Neural cell (in vitro differentiated cells): ENCODE measurements around the gene MIER1. TPM values are rescaled to one million over a fixed set of nuclear protein-coding genes. Genes with fewer than 3 reads are reported as not detected.

Experiments used
- H2AFZ ChIP-seq: fragments of 200-600, 300-800 bp; sonication (generic), shearing (Covaris generic); 2 replicates; pipeline ENCODE4 v1.6.0; 2014; ENCODE audit warnings: low read depth, mild to moderate bottlenecking, antibody characterized with exemption, low read length, moderate library complexity
- H3F3A ChIP-seq: fragments of 200-600 bp; shearing (Covaris generic); 2 replicates; pipeline ENCODE4 v1.6.1; 2016; ENCODE audit warnings: mild to moderate bottlenecking, moderate library complexity, mixed read lengths, antibody characterized with exemption, low read length; ENCODE audit not compliant: insufficient read depth, poor library complexity, severe bottlenecking
- H3K27ac ChIP-seq: fragments of 200-600, 300-800 bp; sonication (generic), shearing (Covaris generic); 2 replicates; pipeline ENCODE4 v1.5.1; 2014; ENCODE audit warnings: mild to moderate bottlenecking, low read length, moderate library complexity
- H3K27me3 ChIP-seq: fragments of 300-800, 200-600 bp; sonication (generic), shearing (Covaris generic); 2 replicates; pipeline ENCODE4 v1.6.0; 2014; ENCODE audit warnings: mild to moderate bottlenecking, low read depth, low read length, moderate library complexity; ENCODE audit not compliant: insufficient read depth
- H3K36me3 ChIP-seq: fragments of 300-800, 200-600 bp; sonication (generic), shearing (Covaris generic); 2 replicates; pipeline ENCODE4 v1.5.1; 2014; ENCODE audit warnings: mild to moderate bottlenecking, antibody characterized with exemption, low read length, moderate library complexity; ENCODE audit not compliant: insufficient read depth
- H3K4me2 ChIP-seq: fragments of 300-800, 200-600 bp; sonication (generic), shearing (Covaris generic); 2 replicates; pipeline ENCODE4 v1.6.0; 2014; ENCODE audit warnings: mild to moderate bottlenecking, low read length
- H3K4me3 ChIP-seq: fragments of 300-800, 200-600 bp; sonication (generic), shearing (Covaris generic); 2 replicates; pipeline ENCODE4 v1.5.1; 2014; ENCODE audit warnings: mild to moderate bottlenecking, low read length, moderate library complexity
- H3K79me2 ChIP-seq: fragments of 200-600 bp; shearing (Covaris generic); replicated peaks from 2 replicates; pipeline ENCODE4 v1.6.0; 2014; ENCODE audit warnings: mild to moderate bottlenecking, low read length, moderate library complexity; ENCODE audit not compliant: insufficient read depth
- H3K9ac ChIP-seq: fragments of 300-800, 200-600 bp; sonication (generic), shearing (Covaris generic); 2 replicates; pipeline ENCODE4 v1.6.1; 2016; ENCODE audit warnings: mild to moderate bottlenecking, low read length, mixed read lengths
- H3K9me2 ChIP-seq: fragments of 200-600 bp; shearing (Covaris generic); 2 replicates; pipeline ENCODE4 v1.6.1; 2016; ENCODE audit warnings: mild to moderate bottlenecking, low read length, mixed read lengths; ENCODE audit not compliant: insufficient read depth
- H3K9me3 ChIP-seq: fragments of 200-600, 300-800 bp; sonication (generic), shearing (Covaris generic); 2 replicates; pipeline ENCODE4 v1.6.1; 2016; ENCODE audit warnings: mild to moderate bottlenecking, mixed run types, low read length, moderate library complexity, mixed read lengths
- H4K20me1 ChIP-seq: fragments of 200-600 bp; shearing (Covaris generic); 2 replicates; pipeline ENCODE4 v1.6.1; 2016; ENCODE audit warnings: mild to moderate bottlenecking, mixed run types; ENCODE audit not compliant: insufficient read depth
- CTCF ChIP-seq: fragments of 450-650 bp; IDR thresholded peaks from 2 replicates; pipeline ENCODE4 v1.5.1; 2014; ENCODE audit warnings: antibody characterized with exemption, mild to moderate bottlenecking, moderate library complexity; ENCODE audit not compliant: poor library complexity, severe bottlenecking
- EP300 ChIP-seq: fragments of 450-650 bp; conservative IDR thresholded peaks from 2 replicates; pipeline ENCODE4 v1.6.1; 2014; ENCODE audit warnings: antibody characterized with exemption, mild to moderate bottlenecking, moderate library complexity; ENCODE audit not compliant: poor library complexity, severe bottlenecking
- EZH2 ChIP-seq: fragments of 200-600, 300-800 bp; shearing (Covaris generic), sonication (generic); IDR thresholded peaks from 2 replicates; pipeline ENCODE4 v1.6.1; 2014; ENCODE audit warnings: antibody characterized with exemption, low read length, borderline replicate concordance, mild to moderate bottlenecking; ENCODE audit not compliant: insufficient read depth, poor library complexity, severe bottlenecking
- MXI1 ChIP-seq: fragments of 450-650 bp; conservative IDR thresholded peaks from 2 replicates; pipeline ENCODE4 v1.6.1; 2014; ENCODE audit warnings: antibody characterized with exemption, mild to moderate bottlenecking; ENCODE audit not compliant: poor library complexity, severe bottlenecking
- POLR2AphosphoS5 ChIP-seq: IDR thresholded peaks from 2 replicates; pipeline ENCODE4 v1.6.1; 2012
- RAD21 ChIP-seq: fragments of 450-650 bp; conservative IDR thresholded peaks from 2 replicates; pipeline ENCODE4 v1.6.1; 2014; ENCODE audit warnings: antibody characterized with exemption, mild to moderate bottlenecking, moderate library complexity
- REST ChIP-seq: IDR thresholded peaks from 2 replicates; pipeline ENCODE4 v1.6.1; 2012; ENCODE audit warnings: borderline replicate concordance
- SMC3 ChIP-seq: fragments of 450-650 bp; conservative IDR thresholded peaks from 2 replicates; pipeline ENCODE4 v1.6.1; 2014; ENCODE audit warnings: antibody characterized with exemption, mild to moderate bottlenecking, moderate library complexity; ENCODE audit not compliant: poor library complexity
- TAF1 ChIP-seq: IDR thresholded peaks from 2 replicates; pipeline ENCODE4 v1.6.1; 2012; ENCODE audit warnings: low read depth
- polyA plus RNA-seq: library from polyadenylated mRNA; depleted of rRNA; stranded (reverse); fragments of >200 nt; gene quantifications from 2 replicates; pipeline ENCODE4 v1.2.3, GENCODE V29; 2014

Gene MIER1
- polyA plus RNA-seq, 1 donor from 2014 or later = 16.1 TPM

- no peak overlapping the region for H3K27ac ChIP-seq
- no peaks in the 10 kb centered on the region for H4K20me1 ChIP-seq
- H3K27me3 ChIP-seq = no peaks in the 10 kb centered on the region
- H3K4me2 ChIP-seq = peak overlapping the region; percentile 63
- H3K9me3 ChIP-seq = no peaks in the 10 kb centered on the region
- H2AFZ ChIP-seq = no peak overlapping the region
- H3K4me3 ChIP-seq = peak overlapping the region; percentile 75
- peaks cover 43% of the 10 kb centered on the region for H3K79me2 ChIP-seq
- TF ChIP-seq MXI1 (no peak), REST (no peak), RAD21 (no peak), CTCF (no peak), EP300 (no peak), SMC3 (no peak), POLR2AphosphoS5 (no peak), TAF1 (no peak), EZH2 (no peak)
- no peaks in the 10 kb centered on the region for H3K36me3 ChIP-seq
- no peak overlapping the region for H3K9ac ChIP-seq
- H3K9me2 ChIP-seq = no peaks in the 10 kb centered on the region
- no peaks in the 10 kb centered on the region for H3F3A ChIP-seq
These were observed 2.7 kb downstream of the MIER1 start for GRCh38 chr1:66927528-66927927.

GRCh38 chr1:66929146-66929688 lies 4.4 kb downstream of the MIER1 start:
- Histone ChIP-seq H3K4me3 (peak overlapping the region; percentile 78), H3K9me2 (no peaks in the 10 kb centered on the region), H3K79me2 (peaks cover 44% of the 10 kb centered on the region), H4K20me1 (no peaks in the 10 kb centered on the region), H3K4me2 (peak overlapping the region; percentile 54), H3K36me3 (no peaks in the 10 kb centered on the region), H3K27ac (peak overlapping the region; percentile 50), H2AFZ (peak overlapping the region; percentile 29), H3K9me3 (no peaks in the 10 kb centered on the region), H3F3A (no peaks in the 10 kb centered on the region), H3K27me3 (no peaks in the 10 kb centered on the region), H3K9ac (peak overlapping the region; percentile 65)
- no peak for TF ChIP-seq CTCF
- no peak for TF ChIP-seq EZH2
- TF ChIP-seq SMC3 = no peak
- TF ChIP-seq REST = no peak
- TF ChIP-seq MXI1 = no peak
- TF ChIP-seq TAF1 = no peak
